K562 (cell line): ENCODE measurements around the gene ARL8A. TPM values are rescaled to one million over a fixed set of nuclear protein-coding genes. Genes with fewer than 3 reads are reported as not detected.

ENCODE experiments used
- C11orf30 ChIP-seq: fragments of 450-650 bp; IDR thresholded peaks from 2 replicates; pipeline ENCODE4 v1.6.1; 2016; ENCODE audit warnings: low read depth, mild to moderate bottlenecking
- CTBP1 ChIP-seq: fragments of 450-650 bp; IDR thresholded peaks from 2 replicates; pipeline ENCODE4 v1.6.1; 2016; ENCODE audit warnings: borderline replicate concordance
- DPF2 ChIP-seq: fragments of 450-650 bp; IDR thresholded peaks from 2 replicates; pipeline ENCODE4 v1.6.1; 2016
- FUS ChIP-seq: fragments of 200-400 bp; formaldehyde crosslinking; optimal IDR thresholded peaks from 2 replicates; pipeline ENCODE3; 2017; ENCODE audit warnings: low read depth, low read length
- KAT7 ChIP-seq: sonication (generic); formaldehyde crosslinking; IDR thresholded peaks from 2 replicates; pipeline ENCODE4 v1.8.0; 2022; ENCODE audit warnings: missing genetic modification reagents, mild to moderate bottlenecking, borderline replicate concordance
- MTA2 ChIP-seq: fragments of 450-650 bp; IDR thresholded peaks from 2 replicates; pipeline ENCODE4 v1.6.1; 2016; ENCODE audit warnings: low read depth
- OTX1 ChIP-seq: fragments of 450-650 bp; formaldehyde crosslinking; IDR thresholded peaks from 2 replicates; pipeline ENCODE4 v1.4.0; 2022; ENCODE audit warnings: mild to moderate bottlenecking
- POLR2AphosphoS5 ChIP-seq: IDR thresholded peaks from 2 replicates; pipeline ENCODE4 v1.6.1; 2011; ENCODE audit warnings: mild to moderate bottlenecking, low read depth, low read length, moderate library complexity; ENCODE audit not compliant: control insufficient read depth, insufficient read depth
- POLR2B ChIP-seq: fragments of 450-650 bp; IDR thresholded peaks from 2 replicates; pipeline ENCODE4 v1.6.1; 2018; ENCODE audit warnings: low read depth; ENCODE audit not compliant: partially characterized antibody
- RUNX1 ChIP-seq: sonication (generic); IDR thresholded peaks from 2 replicates; pipeline ENCODE4 v1.6.1; 2016; ENCODE audit warnings: antibody characterized with exemption, low read depth
- SMAD4 ChIP-seq: fragments of 250-450 bp; sonication (Bioruptor Pico); conservative IDR thresholded peaks from 2 replicates; pipeline ENCODE4 v1.8.0; 2021; ENCODE audit warnings: inconsistent platforms, mild to moderate bottlenecking, moderate library complexity
- ZBTB11 ChIP-seq, 3 experiments: fragments of 200-800 bp in 1 of 3; fragments of 250-450 bp in 1 of 3; fragments of 450-650 bp in 1 of 3; sonication (Bioruptor Pico) in 1 of 3; sonication (Bioruptor generic) in 1 of 3; formaldehyde crosslinking in 1 of 3; IDR thresholded peaks; 2 replicates each; pipeline versions ENCODE4 v1.6.1 to v1.8.0; 2016 to 2022; ENCODE audit warnings: mild to moderate bottlenecking in 2 of 3, missing genetic modification characterization in 2 of 3, missing compliant biosample characterization in 1 of 3, moderate library complexity in 1 of 3
- ZNF232 ChIP-seq: sonication (generic); formaldehyde crosslinking; IDR thresholded peaks from 2 replicates; pipeline ENCODE4 v1.8.0; 2022; ENCODE audit warnings: mild to moderate bottlenecking, missing genetic modification reagents
- polyA plus RNA-seq, 8 experiments: library from polyadenylated mRNA; depleted of rRNA in 4 of 8; stranded (reverse) in 5 of 8; unstranded in 3 of 8; fragments of >200 nt; fragmentation: Nextera tagmentation in 2 of 8; fragmentation: Illumina TruSeq in 1 of 8; extraction: Ambion mirVana in 2 of 8; extraction: Trizol in 1 of 8; gene quantifications; 2 replicates each; pipeline versions ENCODE4 v1.2.1 to v1.2.3, GENCODE V29; 2011 to 2014; ENCODE audit warnings: inconsistent platforms in 1 of 8, missing spikeins in 1 of 8
- total RNA-seq, 7 experiments: library from RNA; depleted of rRNA in 6 of 7; stranded (reverse); fragments of >200 nt in 6 of 7; fragmentation: Illumina TruSeq in 2 of 7; extraction: Trizol in 2 of 7; gene quantifications; 2 replicates each; pipeline versions ENCODE4 v1.2.1 to v1.2.3, GENCODE V29; 2011 to 2021; ENCODE audit warnings: low replicate concordance in 1 of 7
- TF ChIP-seq, protein P1 (sequence below): sonication (generic); formaldehyde crosslinking; IDR thresholded peaks from 2 replicates; pipeline ENCODE4 v1.4.0; 2020; ENCODE audit warnings: mild to moderate bottlenecking, missing genetic modification reagents

ARL8A gene
- total and polyA plus RNA-seq, 9 of the 15 experiments (the other 6 are each of a cell fraction or from before 2014, with no cell fraction given): 0.17 to 27.3 (median 15.6) TPM

DNA sequence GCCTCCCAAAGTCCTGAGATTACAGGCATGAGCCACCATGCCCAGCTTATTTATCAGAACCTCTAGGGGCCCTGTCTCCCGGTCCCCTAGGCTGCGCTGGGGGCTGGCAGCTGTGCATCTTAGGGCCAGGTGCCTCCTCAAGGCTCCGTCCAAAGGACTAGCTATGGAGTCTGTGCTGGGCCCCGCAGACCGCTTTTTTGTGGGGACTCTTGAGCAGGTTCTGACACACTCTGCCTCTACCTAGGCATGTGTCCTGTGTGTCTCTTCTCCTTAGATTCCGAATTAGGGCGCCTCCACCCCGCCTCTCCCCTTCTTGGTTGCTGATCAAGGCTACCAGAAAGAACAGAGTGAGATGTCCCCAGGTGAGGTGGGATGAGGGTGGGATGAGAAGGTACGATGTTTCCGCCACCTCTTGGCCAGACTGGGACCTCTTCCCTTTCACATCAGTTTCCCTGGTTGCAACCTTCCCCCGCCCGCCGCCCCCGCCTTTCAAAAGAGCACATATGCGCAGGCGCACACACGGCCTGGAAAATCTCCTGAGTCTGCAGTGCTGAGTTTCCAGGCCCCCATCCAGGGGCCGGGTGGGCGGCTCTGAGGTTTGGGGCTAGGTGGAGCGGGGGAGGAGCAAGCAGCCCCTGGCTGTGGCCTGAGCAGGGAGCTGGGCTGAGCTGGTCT, 20.9 kb upstream of the ARL8A start (continued):
- TF ChIP-seq, protein P1, sequence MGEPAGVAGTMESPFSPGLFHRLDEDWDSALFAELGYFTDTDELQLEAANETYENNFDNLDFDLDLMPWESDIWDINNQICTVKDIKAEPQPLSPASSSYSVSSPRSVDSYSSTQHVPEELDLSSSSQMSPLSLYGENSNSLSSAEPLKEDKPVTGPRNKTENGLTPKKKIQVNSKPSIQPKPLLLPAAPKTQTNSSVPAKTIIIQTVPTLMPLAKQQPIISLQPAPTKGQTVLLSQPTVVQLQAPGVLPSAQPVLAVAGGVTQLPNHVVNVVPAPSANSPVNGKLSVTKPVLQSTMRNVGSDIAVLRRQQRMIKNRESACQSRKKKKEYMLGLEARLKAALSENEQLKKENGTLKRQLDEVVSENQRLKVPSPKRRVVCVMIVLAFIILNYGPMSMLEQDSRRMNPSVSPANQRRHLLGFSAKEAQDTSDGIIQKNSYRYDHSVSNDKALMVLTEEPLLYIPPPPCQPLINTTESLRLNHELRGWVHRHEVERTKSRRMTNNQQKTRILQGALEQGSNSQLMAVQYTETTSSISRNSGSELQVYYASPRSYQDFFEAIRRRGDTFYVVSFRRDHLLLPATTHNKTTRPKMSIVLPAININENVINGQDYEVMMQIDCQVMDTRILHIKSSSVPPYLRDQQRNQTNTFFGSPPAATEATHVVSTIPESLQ (CRISPR knock-in tag): no peak; the same call in 1 of the 2 replicates
- TF ChIP-seq ZBTB11 (CRISPR knock-in tag; IDR thresholded peaks at IDR 0.05) (0 out of 6 replicates have a peak, but pooled peaks of 1 of the 3 experiments have one; percentile 8), KAT7 (CRISPR knock-in tag) (peak; percentile 81; the same call in 1 of the 2 replicates), RUNX1 (0 out of 2 replicates have a peak, but pooled peaks have one; percentile 16), MTA2 (no peak), SMAD4 (no peak), OTX1 (CRISPR knock-in tag) (no peak), POLR2B (peak; percentile 20), C11orf30 (peak; percentile 69; the same call in 1 of the 2 replicates), POLR2AphosphoS5 (0 out of 2 replicates have a peak, but pooled peaks have one; percentile 35), FUS (no peak), DPF2 (no peak), CTBP1 (peak; percentile 74), ZNF232 (CRISPR knock-in tag) (no peak)
